Smooth muscle cell of the umbilical artery (primary cell): Measurements from ENCODE around the gene DIAPH1. TPM values are rescaled to one million over a fixed set of nuclear protein-coding genes. Genes with fewer than 3 reads are reported as not detected.

Source experiments
- total RNA-seq: library from RNA; depleted of rRNA; stranded (reverse); fragments of >200 nt; gene quantifications from 2 replicates; pipeline ENCODE4 v1.2.3, GENCODE V29; 2014

DIAPH1 gene
- 14.0 and 53.9 TPM in 2 replicates for total RNA-seq

GRCh38 chr5:141618804-141619554 lies at the start of gene DIAPH1:
Gene DIAPH1, minus strand, starts transcription at chr5:141619000. Its CDS starts 86 bp downstream, at chr5:141618914.

DNA sequence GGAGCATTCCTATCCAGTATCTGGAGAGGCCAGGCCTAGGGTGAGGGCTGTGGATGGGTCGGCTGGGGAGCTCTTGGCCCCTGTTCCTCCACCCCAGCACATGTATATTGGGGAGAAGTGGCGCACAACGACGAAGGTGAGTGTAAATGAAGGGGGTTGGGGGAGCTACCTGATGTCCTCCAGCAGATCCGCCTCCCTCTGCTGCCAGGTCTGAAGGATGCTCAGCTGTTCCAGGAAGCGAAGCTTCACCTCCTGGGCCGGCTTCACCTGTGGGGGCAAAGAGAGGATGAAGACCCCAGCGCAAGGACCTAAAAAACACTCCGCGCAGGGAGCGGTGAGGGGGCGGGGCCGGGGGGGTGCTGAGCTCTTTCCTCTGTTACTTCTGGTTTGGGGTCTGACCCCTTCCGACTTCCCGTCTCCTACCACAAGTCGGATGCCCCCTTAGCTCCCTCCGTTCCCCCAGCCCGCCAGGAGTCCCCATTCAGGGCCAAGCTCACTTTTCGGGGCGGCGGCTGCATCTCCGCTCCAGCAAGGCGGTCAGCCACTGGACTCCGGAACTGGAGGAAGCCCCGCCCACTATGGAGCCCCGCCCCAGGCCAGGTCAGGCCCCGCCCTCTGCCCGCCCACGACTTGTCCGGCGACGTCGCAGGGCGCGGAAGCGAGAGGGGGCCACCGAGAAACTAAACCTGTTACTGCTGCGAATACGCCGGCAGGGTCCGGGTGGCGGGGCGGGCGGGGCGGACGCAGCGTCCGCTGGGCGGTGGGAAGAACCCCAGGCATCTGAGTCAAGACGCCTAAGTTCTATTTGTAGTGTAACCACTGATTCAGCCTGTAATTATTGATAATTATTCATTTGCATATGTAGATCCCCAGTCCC lies 32.3 kb upstream of the DIAPH1 start, which contains the start of gene FCHSD1:
FCHSD1 (minus strand) TSS at position 568 of the 877 bp plus-strand sequence; CDS start at position 518, 50 bp downstream.

DNA sequence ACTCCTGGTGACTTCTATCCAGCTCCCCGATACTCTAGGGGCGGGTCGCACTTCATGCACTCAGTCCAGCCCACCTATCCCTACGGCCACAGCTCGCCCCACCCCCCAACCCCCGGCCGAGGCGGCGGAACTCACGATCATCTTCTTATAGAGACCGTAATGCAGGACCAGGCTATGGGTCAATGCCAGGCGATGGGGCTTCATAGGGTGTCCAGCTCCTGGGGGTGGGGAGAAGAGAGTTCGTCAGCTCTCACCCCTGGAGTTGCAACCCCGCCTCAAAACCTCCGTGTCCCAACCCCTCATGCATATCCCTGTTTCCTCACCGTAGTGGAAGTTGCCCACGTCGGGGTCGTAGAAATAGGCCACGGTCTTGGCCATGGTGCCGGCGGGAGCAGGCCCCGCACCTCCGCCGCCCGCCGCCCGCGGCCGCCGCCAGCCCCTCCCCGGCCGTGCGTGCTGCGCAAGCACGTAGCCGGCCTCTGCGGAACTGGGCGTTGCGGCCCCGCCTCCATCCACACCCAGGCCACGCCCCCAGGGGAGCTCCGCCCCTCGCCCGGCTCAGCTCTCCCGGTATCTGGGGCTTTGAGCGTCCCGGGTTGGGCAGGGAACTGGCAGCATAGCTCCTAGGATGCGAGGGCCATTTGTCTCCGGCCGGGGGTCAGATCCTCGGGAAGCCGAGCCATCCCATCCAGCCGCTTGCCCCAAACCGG lies 17.8 kb upstream of the DIAPH1 start, which contains the start of the genes HDAC3 and RELL2:
HDAC3 (minus strand) TSS at position 437 of the 710 bp plus-strand sequence; CDS start at position 378, 59 bp downstream.
RELL2 (plus strand) TSS at position 585 of the 710 bp plus-strand sequence. CDS start 1,229 bp downstream, outside the sequence.

GRCh38 chr5:141488591-141489561 lies 129.9 kb downstream of the DIAPH1 start, which contains the start of gene PCDHGC5:
Gene PCDHGC5, plus strand, starts transcription at chr5:141489081. Its CDS starts 160 bp downstream, at chr5:141489241.

DNA sequence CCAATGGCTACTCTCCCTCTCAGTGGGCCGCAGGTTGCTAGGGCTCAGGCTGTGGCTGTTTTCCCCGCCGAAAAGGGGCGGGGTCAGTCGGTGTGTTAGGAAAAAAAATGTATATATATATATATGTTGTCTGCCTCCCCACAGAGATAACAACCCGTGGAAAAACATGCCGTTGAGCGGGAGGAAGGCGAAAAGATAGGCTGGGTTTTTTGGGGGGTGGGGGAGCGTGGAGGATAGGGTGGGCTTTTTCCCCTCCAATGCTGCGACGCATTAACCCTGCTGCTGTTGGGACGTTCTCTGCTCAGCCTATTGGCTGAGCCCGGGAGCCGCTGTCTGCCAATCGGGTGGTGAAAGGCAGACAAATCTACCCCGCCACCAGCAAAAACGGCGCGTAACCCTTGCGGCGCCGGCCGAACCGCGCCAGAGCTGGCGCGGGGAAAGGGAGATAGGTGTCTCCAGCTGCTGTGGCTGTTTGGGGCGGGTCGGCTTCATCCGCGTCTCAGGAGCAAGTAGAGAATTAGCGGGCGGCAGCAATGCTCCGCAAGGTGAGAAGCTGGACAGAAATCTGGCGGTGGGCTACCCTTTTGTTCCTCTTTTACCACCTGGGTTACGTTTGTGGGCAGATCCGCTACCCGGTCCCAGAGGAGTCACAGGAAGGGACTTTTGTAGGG lies 134.0 kb downstream of the DIAPH1 start, which contains the start of gene PCDHGC4:
PCDHGC4 (plus strand) TSS at position 390 of the 671 bp plus-strand sequence; CDS start at position 534, 144 bp downstream.

GRCh38 chr5:141475625-141476131 lies 143.1 kb downstream of the DIAPH1 start, which contains the start of gene PCDHGC3:
Gene PCDHGC3, plus strand, starts transcription at chr5:141475966. Its CDS starts 151 bp downstream, at chr5:141476117.

Other genes starting within 250 kb of the DIAPH1 start
- 6.5 and 6.8 TPM in 2 replicates for gene PCDHGB3, start 248.8 kb downstream of the DIAPH1 start, total RNA-seq
- 3.2 and 4.2 TPM in 2 replicates for gene PCDHGA6, start 245.1 kb downstream of the DIAPH1 start, total RNA-seq
- 4.2 and 6.8 TPM in 2 replicates for gene PCDHGA7, start 236.3 kb downstream of the DIAPH1 start, total RNA-seq
- 25.5 and 27.3 TPM in 2 replicates for gene PCDHGB4, start 231.3 kb downstream of the DIAPH1 start, total RNA-seq
- gene PCDHGA8, start 226.4 kb downstream of the DIAPH1 start, total RNA-seq, result 2.8 and 3.0 TPM in 2 replicates
- 30.9 and 34.3 TPM in 2 replicates for gene PCDHGB5, start 221.1 kb downstream of the DIAPH1 start, total RNA-seq
- gene PCDHGA9, start 216.2 kb downstream of the DIAPH1 start, total RNA-seq, result 3.6 and 4.5 TPM in 2 replicates
- 2.4 and 2.8 TPM in 2 replicates for gene PCDHGB6, start 211.0 kb downstream of the DIAPH1 start, total RNA-seq
- gene PCDHGA10, start 206.0 kb downstream of the DIAPH1 start, total RNA-seq, result 6.8 and 8.6 TPM in 2 replicates
- gene PCDHGB7, start 201.3 kb downstream of the DIAPH1 start, total RNA-seq, result 8.3 and 10.1 TPM in 2 replicates
- gene PCDHGA11, start 197.9 kb downstream of the DIAPH1 start, total RNA-seq, result 12.5 and 19.4 TPM in 2 replicates
- gene PCDHGA12, start 188.5 kb downstream of the DIAPH1 start, total RNA-seq, result 16.3 and 33.7 TPM in 2 replicates
- gene PCDHGC3, start 143.0 kb downstream of the DIAPH1 start, total RNA-seq, result 38.6 and 69.3 TPM in 2 replicates
- 2.4 and 3.5 TPM in 2 replicates for gene PCDHGC4, start 134.0 kb downstream of the DIAPH1 start, total RNA-seq
- 2.4 and 10.2 TPM in 2 replicates for gene PCDHGC5, start 129.9 kb downstream of the DIAPH1 start, total RNA-seq
- 44.2 and 49.2 TPM in 2 replicates for gene HDAC3, start 17.8 kb upstream of the DIAPH1 start, total RNA-seq
- gene RELL2, start 18.0 kb upstream of the DIAPH1 start, total RNA-seq, result 3.9 and 7.0 TPM in 2 replicates
- gene FCHSD1, start 32.4 kb upstream of the DIAPH1 start, total RNA-seq, result 39.2 and 61.7 TPM in 2 replicates
- 8.9 and 14.5 TPM in 2 replicates for gene ARAP3, start 63.2 kb upstream of the DIAPH1 start, total RNA-seq